ENCODE results near the gene HIC2.
"Not testable (repeated sequence)": the region's sequence is repeated elsewhere in the genome, so short reads cannot be mapped to it uniquely, and the experiment has no call there.

- TF ChIP-seq CTCF, POLR2A (IDR thresholded peaks at IDR 0.05): not testable (repeated sequence)
These were observed 25.5 kb downstream of the HIC2 start for GRCh38 chr22:21442646-21443045.
